GM18858 (cell line): ENCODE results near the gene PDZK1IP1.

Source experiments
- ATAC-seq: cut with Tn5 transposase; IDR thresholded peaks from one replicate; pipeline ENCODE4 v1.9.1; 2021; ENCODE audit not compliant: unreplicated experiment

Gene PDZK1IP1, protein sequence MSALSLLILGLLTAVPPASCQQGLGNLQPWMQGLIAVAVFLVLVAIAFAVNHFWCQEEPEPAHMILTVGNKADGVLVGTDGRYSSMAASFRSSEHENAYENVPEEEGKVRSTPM

DNA sequence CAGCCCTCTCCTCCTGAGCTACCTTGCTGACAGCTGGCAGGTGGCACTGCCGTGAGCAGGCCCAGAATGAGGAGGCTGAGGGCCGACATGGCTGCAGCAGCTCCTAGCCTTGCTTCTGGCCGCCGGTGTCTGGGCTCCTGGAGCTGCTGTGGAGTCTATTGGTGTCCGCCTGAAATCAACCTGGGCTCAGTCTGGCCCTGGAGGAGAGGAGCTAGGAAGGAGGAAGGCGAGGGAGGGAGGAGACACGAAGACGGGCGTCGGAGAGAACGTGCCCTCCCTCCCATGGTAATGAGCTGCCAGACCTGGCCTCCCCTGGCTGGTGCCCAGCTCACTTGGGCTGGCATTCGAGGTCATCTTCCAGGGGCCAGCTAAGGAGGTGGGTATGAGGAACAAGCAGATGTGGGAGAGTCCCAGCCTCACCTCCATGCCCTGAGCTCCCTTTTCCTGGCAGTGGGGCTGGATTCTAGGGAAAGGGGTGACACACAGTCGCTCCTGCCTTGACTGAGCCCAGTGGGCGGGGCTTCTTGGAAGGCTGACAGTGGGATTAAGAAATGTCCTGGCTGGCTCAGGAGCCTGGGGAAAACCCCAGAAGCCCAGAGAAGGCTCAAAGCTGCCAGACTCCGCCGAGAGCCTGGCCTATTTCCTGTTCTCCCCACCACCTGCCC, at the start of gene PDZK1IP1:
Gene PDZK1IP1 (minus strand): TSS at position 193 of the 665 bp plus-strand sequence. CDS start 104 bp downstream, at position 89.
- ATAC-seq = no peak

DNA sequence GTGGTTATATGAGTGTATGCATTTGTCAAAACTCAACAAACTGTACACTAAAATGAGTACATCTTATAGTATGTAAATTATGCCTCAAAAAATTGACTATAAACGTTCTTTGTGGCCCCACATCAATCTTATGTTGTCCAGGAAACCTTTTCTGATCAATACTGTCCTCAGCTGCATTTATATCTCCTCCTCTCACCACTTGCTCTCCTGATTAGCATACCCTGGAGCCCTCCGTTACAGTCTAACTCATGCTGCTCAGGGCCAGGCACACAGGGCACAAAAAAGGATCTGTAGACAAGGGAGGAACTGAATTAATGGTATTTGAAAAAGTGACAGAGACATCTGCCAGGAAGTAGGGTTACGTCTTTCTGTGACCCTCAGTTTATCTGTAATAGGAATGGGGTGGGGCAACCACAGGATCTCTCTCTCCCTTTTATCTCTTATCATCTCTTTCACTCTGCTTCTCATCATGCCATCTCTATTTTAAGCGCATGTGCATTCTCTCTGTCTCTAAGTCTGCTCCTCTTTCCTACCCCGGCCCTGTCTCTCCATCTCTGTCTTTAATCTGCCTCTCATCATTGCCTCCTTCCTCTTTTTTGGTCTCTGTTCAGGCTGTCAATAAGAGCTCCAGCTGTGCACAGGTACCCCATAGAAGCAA, 49.2 kb upstream of the PDZK1IP1 start:
- ATAC-seq = no peak

DNA sequence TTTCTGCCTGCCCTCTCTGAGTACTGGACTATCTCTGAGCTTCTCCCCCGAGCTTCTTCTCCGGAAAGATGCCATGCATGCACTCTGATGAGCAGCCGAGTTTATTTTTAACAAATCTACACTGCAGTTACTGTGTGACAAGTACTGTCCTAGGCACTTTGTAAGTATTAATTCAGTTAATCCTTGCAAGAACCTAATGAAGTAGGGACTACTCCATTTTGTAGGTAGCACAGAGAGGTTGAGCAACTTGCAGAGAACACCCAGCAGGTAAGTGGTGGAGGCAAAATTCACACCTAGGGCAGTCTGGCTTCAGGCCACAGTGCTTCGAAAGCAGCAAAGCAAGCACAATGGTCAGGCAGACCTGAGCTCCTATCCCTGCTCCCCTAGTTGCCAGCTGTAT, 46.0 kb upstream of the PDZK1IP1 start:
- ATAC-seq = no peak

- ATAC-seq = no peak
These were observed 45.4 kb upstream of the PDZK1IP1 start for GRCh38 chr1:47235241-47235681.

GRCh38 chr1:47233186-47233585, 43.4 kb upstream of the PDZK1IP1 start:
- ATAC-seq = no peak

- no peak for ATAC-seq
These were observed 42.5 kb upstream of the PDZK1IP1 start, which contains the start of gene TAL1 for GRCh38 chr1:47232187-47232874. TSS of gene TAL1 (minus strand) at chr1:47232225. CDS start at chr1:47225888, 6,337 bp downstream.

DNA sequence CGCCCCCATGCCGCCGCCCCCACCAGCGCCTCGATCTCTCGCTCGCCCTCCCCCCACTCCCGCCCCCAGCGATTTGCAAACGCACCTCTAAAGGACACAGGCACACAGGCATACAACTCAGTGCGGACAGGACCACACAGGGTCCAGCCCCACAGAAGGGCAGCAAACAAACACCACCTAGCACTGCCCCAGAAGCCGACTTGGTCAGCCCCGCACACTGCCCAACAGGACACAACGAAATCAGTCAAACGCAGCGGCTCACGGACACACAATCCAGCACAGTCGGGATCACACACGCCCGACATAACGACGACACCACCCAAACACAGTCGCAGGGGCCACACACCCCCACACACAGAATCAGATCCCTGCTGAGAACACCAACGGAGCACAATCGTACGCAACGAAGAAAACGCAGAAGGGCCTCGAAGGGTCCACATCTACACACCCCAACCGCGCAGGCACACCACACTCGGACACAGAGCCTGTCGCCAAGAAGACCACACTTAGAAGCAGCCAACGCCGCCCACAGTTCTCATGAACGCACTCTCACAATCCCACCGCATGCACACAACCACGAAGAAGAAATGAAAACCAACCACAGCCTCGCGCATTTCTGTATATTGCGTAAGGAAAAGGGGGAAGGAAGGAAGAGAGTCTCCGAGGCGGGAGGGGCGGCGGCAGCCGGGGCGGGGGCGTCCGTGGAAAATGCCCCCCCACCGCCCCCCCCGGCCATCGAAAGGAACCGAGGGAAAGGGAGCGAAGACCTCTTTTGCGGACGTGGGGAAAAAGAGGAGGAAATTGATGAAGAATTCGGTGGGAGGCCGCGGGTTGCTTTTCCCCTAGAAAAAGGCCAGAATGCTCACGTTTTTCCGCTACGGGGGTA, 41.7 kb upstream of the PDZK1IP1 start:
- ATAC-seq = no peak

GRCh38 chr1:47230692-47231300, 41.0 kb upstream of the PDZK1IP1 start:
- no peak for ATAC-seq

- ATAC-seq = no peak
These were observed 40.3 kb upstream of the PDZK1IP1 start for GRCh38 chr1:47229886-47230691.

- no peak for ATAC-seq
These were observed 39.4 kb upstream of the PDZK1IP1 start for GRCh38 chr1:47229031-47229885.

GRCh38 chr1:47228644-47229030, 38.8 kb upstream of the PDZK1IP1 start:
- no peak for ATAC-seq

GRCh38 chr1:47227341-47228232, 37.8 kb upstream of the PDZK1IP1 start:
- ATAC-seq = no peak

GRCh38 chr1:47226839-47227215, 37.0 kb upstream of the PDZK1IP1 start:
- no peak for ATAC-seq

DNA sequence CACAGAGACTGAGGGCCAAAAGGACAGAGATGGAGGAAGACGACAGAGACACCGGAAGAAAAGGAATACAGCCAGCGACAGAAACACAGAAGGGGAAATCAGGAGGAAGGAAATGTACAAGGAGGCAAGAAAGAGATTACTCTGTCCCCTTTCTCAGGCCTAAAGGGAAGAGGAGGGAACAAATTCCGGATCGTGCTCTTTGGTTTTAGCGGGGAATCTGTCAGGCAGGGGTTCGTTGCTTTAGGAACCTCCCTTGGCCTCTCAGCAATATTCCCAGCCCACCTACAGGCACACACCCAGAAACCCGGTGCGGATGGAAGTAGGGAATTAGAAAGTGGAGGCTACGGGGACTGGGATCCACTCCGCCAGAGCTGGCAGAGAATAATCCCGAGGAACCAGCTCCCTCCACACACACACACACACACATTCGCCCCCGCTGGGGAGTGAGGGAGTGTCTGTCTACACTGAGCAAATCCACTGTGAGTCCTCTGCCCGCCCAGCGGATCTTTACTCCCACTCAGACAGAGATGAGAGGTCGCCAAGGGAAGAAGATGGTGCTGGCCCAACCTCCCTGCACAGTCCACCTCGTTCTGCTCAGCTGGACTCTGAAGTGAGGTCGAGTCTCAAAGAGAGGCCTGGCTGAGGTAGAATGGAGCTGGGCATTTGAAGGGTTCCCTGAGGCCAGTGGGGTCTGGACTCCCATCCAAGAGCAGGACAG, 36.4 kb upstream of the PDZK1IP1 start:
- no peak for ATAC-seq

DNA sequence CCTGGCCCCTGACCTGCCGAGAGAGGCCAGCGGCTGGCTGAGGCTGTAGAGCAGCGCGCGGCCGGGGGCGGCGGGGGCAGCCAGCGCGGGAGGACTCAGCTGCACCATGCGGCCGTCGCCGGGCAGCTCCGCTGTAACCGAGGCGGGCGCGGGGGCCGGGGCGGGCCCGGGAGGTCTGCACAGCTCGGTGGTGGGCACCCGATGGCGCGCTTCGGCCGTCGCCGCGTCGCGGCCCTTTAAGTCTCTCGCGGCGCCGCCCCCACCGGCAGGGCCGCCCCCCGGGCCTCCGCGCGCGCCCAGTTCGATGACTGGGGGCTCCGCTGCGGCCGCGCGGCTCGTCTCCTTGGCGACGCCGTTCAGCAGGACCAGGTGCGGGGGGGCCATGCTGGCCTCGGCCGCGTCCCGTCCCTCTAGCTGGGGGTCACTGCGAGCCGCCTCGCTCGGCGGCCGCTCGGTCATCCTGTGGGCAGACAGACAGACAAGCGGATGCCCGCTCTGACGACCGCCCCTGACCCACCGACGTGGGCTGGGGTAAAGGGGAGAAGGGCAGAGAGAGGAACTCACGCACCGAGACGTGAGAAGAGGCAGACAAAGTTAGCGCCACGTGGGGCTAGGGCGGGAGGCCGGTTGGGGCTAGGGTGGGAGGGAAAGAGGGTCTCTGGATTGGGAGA, 35.7 kb upstream of the PDZK1IP1 start:
- ATAC-seq = no peak

DNA sequence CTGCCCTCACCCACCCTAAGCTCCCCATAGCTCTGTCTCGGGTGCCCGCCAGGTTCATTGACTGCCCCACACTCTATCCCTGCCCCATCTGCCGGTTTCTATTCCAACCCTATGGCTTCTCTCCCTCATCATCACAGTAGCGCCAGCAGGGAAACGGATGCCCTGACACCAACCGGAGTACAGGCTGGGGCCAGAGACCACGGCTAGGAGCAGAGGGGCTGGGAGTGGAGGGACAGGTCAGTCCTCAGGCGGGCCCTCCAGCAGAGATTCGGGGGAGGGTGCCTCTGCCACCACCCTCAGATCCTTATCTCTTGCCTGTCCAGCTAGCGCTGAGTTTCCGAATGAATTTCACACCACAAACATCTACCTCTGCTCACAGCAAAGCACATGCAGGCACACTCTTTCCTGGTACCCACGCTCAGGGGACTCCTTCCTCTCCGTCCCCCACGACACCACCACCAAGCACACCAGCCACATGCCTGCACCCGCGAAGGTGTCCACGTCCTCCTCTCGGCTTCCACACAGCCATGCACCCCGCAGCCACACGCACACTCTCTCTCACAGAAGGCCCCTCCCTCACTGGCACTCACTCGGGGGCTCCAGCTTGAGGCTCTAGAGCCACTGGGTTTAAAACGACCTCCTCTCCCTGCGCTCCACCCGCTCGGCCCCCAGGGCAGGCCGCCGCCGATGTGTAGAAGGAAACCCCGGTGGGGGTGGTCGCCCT, 35.0 kb upstream of the PDZK1IP1 start:
- no peak for ATAC-seq
